AG08395 (cell line): Measurements from ENCODE around the gene RBL1.

Experiments used
- DNase-seq: peaks from one replicate; pipeline ENCODE4 v3.0.0; 2012; ENCODE audit warnings: mixed read lengths, low spot score

The RBL1 gene

GRCh38 chr20:36951198-36951978 lies 144.4 kb downstream of the RBL1 start, which contains the start of gene SAMHD1:
Gene SAMHD1, minus strand, starts transcription at chr20:36951708. Its CDS starts 65 bp downstream, at chr20:36951643.
- DNase-seq: peak; percentile 100

- peak; percentile 31 for DNase-seq
Observed at GRCh38 chr20:36950414-36951197, 145.2 kb downstream of the RBL1 start.
